CD14-positive monocyte (primary cell): ENCODE results near the gene MRPL27. TPM values are rescaled to one million over a fixed set of nuclear protein-coding genes. Genes with fewer than 3 reads are reported as not detected.

Experiments
- DNase-seq, 3 donors: peaks; one replicate each; pipeline ENCODE4 v3.0.0-alpha.2; 2011 to 2022
- H2AFZ ChIP-seq: 2 replicates; pipeline ENCODE4 v1.6.0; 2012; ENCODE audit warnings: mild to moderate bottlenecking, low read depth, low read length, inconsistent platforms; ENCODE audit not compliant: insufficient read depth, poor library complexity, severe bottlenecking
- H3K27ac ChIP-seq, 2 donors: 1 replicate in 1 of 2; 2 replicates in 1 of 2; pipeline ENCODE4 v1.5.1; 2012 to 2013; ENCODE audit warnings: low read length in 2 of 2, control low read depth in 1 of 2, inconsistent platforms in 1 of 2, low read depth in 1 of 2, mild to moderate bottlenecking in 1 of 2
- H3K27me3 ChIP-seq, 2 donors: one replicate each; pipeline versions ENCODE4 v1.6.0 to v1.6.1; 2011 to 2013; ENCODE audit warnings: low read length in 2 of 2; ENCODE audit not compliant: control insufficient read depth in 2 of 2, insufficient read depth in 2 of 2
- H3K36me3 ChIP-seq, 2 donors: replicated peaks in 1 of 2; 1 replicate in 1 of 2; 2 replicates in 1 of 2; pipeline versions ENCODE4 v1.5.1 to v1.6.1; 2012 to 2013; ENCODE audit warnings: low read length in 2 of 2, control low read depth in 1 of 2, inconsistent platforms in 1 of 2, mild to moderate bottlenecking in 1 of 2; ENCODE audit not compliant: insufficient read depth in 2 of 2, control insufficient read depth in 1 of 2
- H3K4me1 ChIP-seq, 2 donors: 1 replicate in 1 of 2; 2 replicates in 1 of 2; pipeline versions ENCODE4 v1.5.1 to v1.6.1; 2012 to 2013; ENCODE audit warnings: low read length in 2 of 2, control low read depth in 1 of 2, inconsistent platforms in 1 of 2, mild to moderate bottlenecking in 1 of 2, moderate library complexity in 1 of 2; ENCODE audit not compliant: insufficient read depth in 2 of 2, control insufficient read depth in 1 of 2
- H3K4me2 ChIP-seq: replicated peaks from 2 replicates; pipeline ENCODE3; 2012; ENCODE audit warnings: low read length, moderate library complexity, mild to moderate bottlenecking; ENCODE audit not compliant: poor library complexity, severe bottlenecking; ENCODE audit errors: extremely low read depth
- H3K4me3 ChIP-seq, 3 experiments: fragments of 200-600 bp in 1 of 3; sonication (generic) in 1 of 3; replicated peaks in 1 of 3; 1 replicate in 2 of 3; 2 replicates in 1 of 3; pipeline ENCODE4 v1.5.1; 2011 to 2013; ENCODE audit warnings: low read length in 3 of 3, mild to moderate bottlenecking in 3 of 3, control low read depth in 2 of 3, low read depth in 2 of 3, inconsistent platforms in 1 of 3, moderate library complexity in 1 of 3
- H3K79me2 ChIP-seq: 2 replicates; pipeline ENCODE4 v1.6.0; 2012; ENCODE audit warnings: mild to moderate bottlenecking, control low read depth, inconsistent platforms, low read length, moderate library complexity; ENCODE audit not compliant: insufficient read depth
- H3K9ac ChIP-seq: 2 replicates; pipeline ENCODE4 v1.6.0; 2017; ENCODE audit warnings: low read length, mild to moderate bottlenecking; ENCODE audit not compliant: insufficient read depth, poor library complexity, severe bottlenecking
- H3K9me3 ChIP-seq, 2 donors: replicated peaks in 1 of 2; 1 replicate in 1 of 2; 2 replicates in 1 of 2; pipeline versions ENCODE4 v1.5.1 to v1.6.1; 2012 to 2013; ENCODE audit warnings: low read length in 2 of 2, control low read depth in 1 of 2; ENCODE audit not compliant: control insufficient read depth in 1 of 2, insufficient read depth in 1 of 2
- H4K20me1 ChIP-seq: 2 replicates; pipeline ENCODE4 v1.6.0; 2012; ENCODE audit warnings: mild to moderate bottlenecking, low read length, control low read depth, moderate library complexity; ENCODE audit not compliant: insufficient read depth
- H3K27ac Mint-ChIP-seq, 7 donors: one replicate each; pipeline ENCODE4 v1.8.0; 2020; ENCODE audit warnings: mild to moderate bottlenecking in 7 of 7, mixed read lengths in 7 of 7, moderate library complexity in 6 of 7, inconsistent platforms in 2 of 7
- H3K27me3 Mint-ChIP-seq, 3 donors: one replicate each; pipeline ENCODE4 v1.8.0; 2021 to 2022; ENCODE audit warnings: low read depth in 3 of 3, mild to moderate bottlenecking in 3 of 3, mixed read lengths in 3 of 3, moderate library complexity in 3 of 3, inconsistent platforms in 1 of 3
- H3K36me3 Mint-ChIP-seq, 2 donors: one replicate each; pipeline ENCODE4 v1.8.0; 2020; ENCODE audit warnings: mixed read lengths in 2 of 2, inconsistent platforms in 1 of 2, mild to moderate bottlenecking in 1 of 2
- H3K4me1 Mint-ChIP-seq: one replicate; pipeline ENCODE4 v1.8.0; 2020; ENCODE audit warnings: mild to moderate bottlenecking, mixed read lengths
- H3K4me3 Mint-ChIP-seq, 2 donors: one replicate each; pipeline ENCODE4 v1.8.0; 2020; ENCODE audit warnings: mild to moderate bottlenecking in 2 of 2, mixed read lengths in 2 of 2, moderate library complexity in 1 of 2
- H3K9me3 Mint-ChIP-seq, 7 donors: one replicate each; pipeline ENCODE4 v1.8.0; 2020 to 2022; ENCODE audit warnings: mixed read lengths in 7 of 7, mild to moderate bottlenecking in 6 of 7, moderate library complexity in 6 of 7, inconsistent platforms in 2 of 7
- CTCF ChIP-seq: fragments of 200-600 bp; IDR thresholded peaks from one replicate; pipeline ENCODE4 v1.8.0; 2022; ENCODE audit warnings: antibody characterized with exemption, mild to moderate bottlenecking
- WGBS: methylation state at CpG from one replicate; pipeline ENCODE4 v1.1.5; 2013; ENCODE audit warnings: missing lambda C conversion rate; ENCODE audit not compliant: insufficient coverage; 5-methylcytosine and 5-hydroxymethylcytosine counted together
- intact Hi-C, 2 donors: fragments of 100-400 bp; cut with micrococcal nuclease; formaldehyde crosslinking; loops; one replicate each; pipeline versions ENCODE4 v1.15.0 to v1.15.1; 2023
- polyA plus RNA-seq, 3 donors: library from polyadenylated mRNA; depleted of rRNA in 1 of 3; unstranded in 2 of 3; stranded (reverse) in 1 of 3; fragments of 300-500 nt in 2 of 3; fragments of >200 nt in 1 of 3; fragmentation: Illumina TruSeq in 2 of 3; gene quantifications; 1 replicate in 2 of 3; 2 replicates in 1 of 3; pipeline ENCODE4 v1.2.3, GENCODE V29; 2012 to 2021

MRPL27 gene
- polyA plus RNA-seq, 3 donors, result 33.2 to 82.3 (median 75.3) TPM

- Mint-ChIP-seq H3K4me3 (no peak overlapping the region), H3K4me1 (peaks cover 2% of the 10 kb centered on the region), H3K9me3 (no peaks in the 10 kb centered on the region), H3K27ac (no peak overlapping the region), H3K27me3 (no peaks in the 10 kb centered on the region), H3K36me3 (peaks cover 66 to 70% of the 10 kb centered on the region in 2 donors)
- WGBS, result 95% methylated on average over 9 of the region's 12 CpGs
- TF ChIP-seq CTCF, result no peak
- Histone ChIP-seq H3K36me3 (peaks cover 61 to 82% of the 10 kb centered on the region in 2 donors), H3K9ac (no peak overlapping the region), H3K27me3 (no peaks in the 10 kb centered on the region), H3K4me1 (no peaks in the 10 kb centered on the region), H3K4me3 (no peak overlapping the region), H3K79me2 (no peaks in the 10 kb centered on the region), H2AFZ (no peak overlapping the region), H3K4me2 (no peak overlapping the region), H4K20me1 (peaks cover 4% of the 10 kb centered on the region), H3K9me3 (no peaks in the 10 kb centered on the region), H3K27ac (no peak overlapping the region)
- intact Hi-C loops, result no loop called here
- DNase-seq, result no peak
Observed at GRCh38 chr17:50356892-50357510, 16.0 kb downstream of the MRPL27 start.

DNA sequence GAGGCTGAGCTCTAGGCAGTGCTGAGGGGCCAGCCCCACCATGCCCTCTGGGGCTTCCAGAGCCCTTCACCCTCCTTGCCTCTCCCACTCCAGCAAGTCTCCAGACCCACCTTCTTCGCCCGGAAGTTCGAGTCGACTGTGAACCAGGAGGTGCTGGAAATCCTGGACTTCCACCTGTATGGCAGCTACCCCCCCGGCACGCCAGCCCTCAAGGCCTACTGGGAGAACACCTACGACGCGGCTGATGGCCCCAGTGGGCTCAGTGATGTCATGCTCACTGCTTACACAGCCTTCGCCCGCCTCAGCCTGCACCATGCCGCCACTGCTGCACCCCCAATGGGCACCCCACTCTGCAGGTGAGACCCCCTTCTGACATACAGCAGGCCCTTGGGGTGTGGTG is 16.6 kb downstream of the MRPL27 start:
- no peaks in the 10 kb centered on the region for H3K4me1 ChIP-seq
- no peak overlapping the region for H3K9ac ChIP-seq
- Mint-ChIP-seq H3K27me3 (no peaks in the 10 kb centered on the region), H3K27ac (no peak overlapping the region), H3K4me3 (no peak overlapping the region), H3K36me3 (peaks cover 68 to 72% of the 10 kb centered on the region in 2 donors), H3K4me1 (no peaks in the 10 kb centered on the region), H3K9me3 (no peaks in the 10 kb centered on the region)
- H2AFZ ChIP-seq, result no peak overlapping the region
- no peaks in the 10 kb centered on the region for H3K9me3 ChIP-seq
- 98% methylated on average over 9 of the region's 12 CpGs for WGBS
- no peaks in the 10 kb centered on the region for H3K27me3 ChIP-seq
- no peak overlapping the region for H3K4me2 ChIP-seq
- no peaks in the 10 kb centered on the region for H3K79me2 ChIP-seq
- H3K27ac ChIP-seq, result no peak overlapping the region
- DNase-seq, result no peak
- intact Hi-C loops, result no loop called here
- H4K20me1 ChIP-seq, result peaks cover 7% of the 10 kb centered on the region
- TF ChIP-seq CTCF, result no peak
- H3K4me3 ChIP-seq, result no peak overlapping the region
- peaks cover 61 to 82% of the 10 kb centered on the region in 2 donors for H3K36me3 ChIP-seq
